PC-9 (cell line): ENCODE measurements around the gene RIPK4. TPM values are rescaled to one million over a fixed set of nuclear protein-coding genes. Genes with fewer than 3 reads are reported as not detected.

Experiments
- BruUV-seq: library from RNA; stranded (reverse); fragments of 400-500 nt; replicated peaks from 2 replicates; lab custom pipeline; 2021; lab: Mats Ljungman, UMichigan
- CTCF ChIA-PET: fragments of 300-600 bp; sonication (Branson Sonifier 250); formaldehyde crosslinking; loops from one replicate; lab custom pipeline; 2022; ENCODE audit warnings: antibody characterized with exemption; lab: Charles Lee
- POLR2A ChIA-PET: fragments of 300-600 bp; sonication (Branson Sonifier 250); formaldehyde crosslinking; loops from one replicate; lab custom pipeline; 2022; ENCODE audit warnings: antibody characterized with exemption; ENCODE audit not compliant: unreplicated experiment; lab: Charles Lee
- DNase-seq, 2 experiments: peaks; one replicate each; pipeline versions ENCODE4 v3.0.0 to v3.0.0-alpha.2; 2015 to 2022; ENCODE audit warnings: mixed read lengths in 1 of 2
- H2AFZ ChIP-seq: fragments of 200-600 bp; sonication (generic); 2 replicates; pipeline ENCODE4 v1.8.1; 2017; ENCODE audit warnings: antibody characterized with exemption
- H3F3A ChIP-seq: fragments of 200-600 bp; sonication (generic); 2 replicates; pipeline ENCODE4 v1.8.1; 2017; ENCODE audit warnings: antibody characterized with exemption, mild to moderate bottlenecking, low read depth; ENCODE audit not compliant: insufficient read depth
- H3K27ac ChIP-seq: fragments of 200-600 bp; sonication (generic); 2 replicates; pipeline ENCODE4 v1.6.1; 2016; ENCODE audit warnings: mixed run types
- H3K27me3 ChIP-seq: fragments of 200-600 bp; sonication (generic); 2 replicates; pipeline ENCODE4 v1.6.1; 2016; ENCODE audit warnings: low read depth, mixed run types; ENCODE audit not compliant: insufficient read depth
- H3K36me3 ChIP-seq: fragments of 200-600 bp; sonication (generic); 2 replicates; pipeline ENCODE4 v1.6.1; 2016; ENCODE audit warnings: low read depth, mixed run types
- H3K4me1 ChIP-seq: fragments of 200-600 bp; sonication (generic); replicated peaks from 2 replicates; pipeline ENCODE4 v1.6.1; 2016; ENCODE audit warnings: mixed run types; ENCODE audit not compliant: insufficient read depth
- H3K4me2 ChIP-seq: fragments of 200-600 bp; sonication (generic); 2 replicates; pipeline ENCODE4 v1.6.1; 2017; ENCODE audit warnings: mixed run types
- H3K4me3 ChIP-seq: fragments of 200-600 bp; sonication (generic); 2 replicates; pipeline ENCODE4 v1.6.1; 2016; ENCODE audit warnings: mixed run types
- H3K79me2 ChIP-seq: fragments of 200-600 bp; sonication (generic); 2 replicates; pipeline ENCODE4 v1.6.1; 2017; ENCODE audit warnings: low read depth, mixed run types
- H3K9me2 ChIP-seq: fragments of 200-600 bp; sonication (generic); 2 replicates; pipeline ENCODE4 v1.8.1; 2017; ENCODE audit warnings: mild to moderate bottlenecking; ENCODE audit not compliant: insufficient read depth
- H3K9me3 ChIP-seq: fragments of 200-600 bp; sonication (generic); 2 replicates; pipeline ENCODE4 v1.8.1; 2016; ENCODE audit warnings: low read depth; ENCODE audit not compliant: insufficient read depth
- H4K20me1 ChIP-seq: fragments of 200-600 bp; sonication (generic); 2 replicates; pipeline ENCODE4 v1.8.1; 2017; ENCODE audit not compliant: insufficient read depth
- CTCF ChIP-seq: fragments of 200-600 bp; sonication (generic); conservative IDR thresholded peaks from 2 replicates; pipeline ENCODE4 v1.6.1; 2017; ENCODE audit warnings: mixed run types, antibody characterized with exemption, mild to moderate bottlenecking, moderate library complexity
- EZH2 ChIP-seq: fragments of 200-600 bp; sonication (generic); IDR thresholded peaks from 2 replicates; pipeline ENCODE4 v1.8.0; 2017; ENCODE audit warnings: antibody characterized with exemption, low read depth
- intact Hi-C: fragments of 100-400 bp; cut with micrococcal nuclease; formaldehyde crosslinking; loops from one replicate; pipeline ENCODE4 v1.10.0; 2022; ENCODE audit not compliant: unreplicated experiment
- total RNA-seq: library from RNA; stranded (reverse); gene quantifications from 2 replicates; pipeline ENCODE4 v1.2.3, GENCODE V29; 2021

Gene RIPK4
- total RNA-seq, 1 experiment from 2014 or later = 30.1 TPM

DNA sequence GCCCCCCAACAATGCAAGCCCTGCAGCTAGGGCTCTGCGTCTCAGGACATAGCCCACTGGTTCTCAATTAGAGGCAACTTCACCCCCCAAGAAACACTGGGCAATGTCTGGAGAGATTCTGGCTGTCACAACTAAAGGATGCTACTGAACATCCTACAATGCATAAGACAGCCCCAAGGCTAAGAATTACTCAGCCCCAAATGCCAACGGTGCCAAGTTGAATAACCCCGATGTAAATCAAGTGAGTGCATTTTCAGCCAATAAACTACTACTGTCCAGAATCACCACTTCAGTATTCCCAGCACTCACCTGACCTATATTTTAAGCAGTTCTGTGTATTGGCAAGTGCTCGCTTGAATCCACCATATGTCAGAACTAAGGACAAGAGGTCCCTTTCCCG lies 6.9 kb downstream of the RIPK4 start:
- H3K9me3 ChIP-seq = no peaks in the 10 kb centered on the region
- POLR2A ChIA-PET = no interaction called here

GRCh38 chr21:41759214-41759840 lies 7.5 kb downstream of the RIPK4 start:
- Histone ChIP-seq H3K36me3 (peaks cover 53% of the 10 kb centered on the region), H3K9me2 (no peaks in the 10 kb centered on the region), H2AFZ (no peak overlapping the region), H3K27me3 (no peaks in the 10 kb centered on the region), H3K27ac (peak overlapping the region; percentile 99), H3K79me2 (peaks cover 99% of the 10 kb centered on the region), H3K4me3 (peak overlapping the region; percentile 100), H4K20me1 (peaks cover 82% of the 10 kb centered on the region), H3K9me3 (no peaks in the 10 kb centered on the region), H3K4me1 (peaks cover 66% of the 10 kb centered on the region), H3K4me2 (peak overlapping the region; percentile 96), H3F3A (peaks cover 94% of the 10 kb centered on the region)
- no peak for TF ChIP-seq EZH2
- no peak for TF ChIP-seq CTCF
- CTCF ChIA-PET = no interaction called here
- POLR2A ChIA-PET = interaction anchor here (0.5 to 0.7 kb wide), 4 partner anchors 19 to 81 kb away, joined by 3 to 4 read pairs (median 3); no protein-coding TSS in a partner anchor
- DNase-seq = peak; percentile 25 to 65
- intact Hi-C loops = loop anchor here (2.0 kb wide), 2 partner anchors 33 to 125 kb away; no protein-coding TSS in a partner anchor
- no TSS peak for BruUV-seq

More for the DNA sequence above, 6.9 kb downstream of the RIPK4 start:
- Histone ChIP-seq H4K20me1 (peaks cover 82% of the 10 kb centered on the region), H3K9me2 (no peaks in the 10 kb centered on the region), H3K27ac (peak overlapping the region; percentile 99), H2AFZ (no peak overlapping the region), H3K79me2 (peaks cover 99% of the 10 kb centered on the region), H3K27me3 (no peaks in the 10 kb centered on the region), H3K4me1 (peaks cover 60% of the 10 kb centered on the region), H3K4me2 (peak overlapping the region; percentile 96), H3K4me3 (peak overlapping the region; percentile 100), H3F3A (peaks cover 96% of the 10 kb centered on the region), H3K36me3 (peaks cover 52% of the 10 kb centered on the region)
- no TSS peak for BruUV-seq
- CTCF ChIA-PET = no interaction called here
- intact Hi-C loops = loop anchor here (2.0 kb wide), 3 partner anchors 33 to 125 kb away; no protein-coding TSS in a partner anchor
- no peak for DNase-seq
- no peak for TF ChIP-seq CTCF
- TF ChIP-seq EZH2 = no peak

- BruUV-seq = no TSS peak
- no peaks in the 10 kb centered on the region for H3K27me3 ChIP-seq
- intact Hi-C loops = loop anchor here (2.0 kb wide), 2 partner anchors 32 to 124 kb away; no protein-coding TSS in a partner anchor
- no peaks in the 10 kb centered on the region for H3K9me2 ChIP-seq
- H3K4me2 ChIP-seq = peak overlapping the region; percentile 96
- H3K4me1 ChIP-seq = peaks cover 74% of the 10 kb centered on the region
- H3F3A ChIP-seq = peaks cover 94% of the 10 kb centered on the region
- CTCF ChIA-PET = no interaction called here
- H2AFZ ChIP-seq = no peak overlapping the region
- peaks cover 82% of the 10 kb centered on the region for H4K20me1 ChIP-seq
- peak overlapping the region; percentile 100; the same call in 1 of the 2 replicates for H3K4me3 ChIP-seq
- peak overlapping the region; percentile 99 for H3K27ac ChIP-seq
- peaks cover 54% of the 10 kb centered on the region for H3K36me3 ChIP-seq
- POLR2A ChIA-PET = interaction anchor here (0.6 to 0.7 kb wide), 2 partner anchors 28 to 80 kb away, joined by 3 read pairs; no protein-coding TSS in a partner anchor
- DNase-seq = peak; percentile 74 to 94
- TF ChIP-seq EZH2 (no peak), CTCF (no peak)
- no peaks in the 10 kb centered on the region for H3K9me3 ChIP-seq
- H3K79me2 ChIP-seq = peaks cover 99% of the 10 kb centered on the region
Observed at GRCh38 chr21:41758550-41758949, 8.3 kb downstream of the RIPK4 start.
